Bronchial smooth muscle cell (primary cell): ENCODE data around the gene PEX14. TPM values are rescaled to one million over a fixed set of nuclear protein-coding genes. Genes with fewer than 3 reads are reported as not detected.

ENCODE experiments used
- total RNA-seq: library from RNA; depleted of rRNA; stranded (reverse); fragments of >200 nt; gene quantifications from 2 replicates; pipeline ENCODE4 v1.2.1, GENCODE V29; 2014

The PEX14 gene
- 9.8 and 11.5 TPM in 2 replicates for total RNA-seq

DNA sequence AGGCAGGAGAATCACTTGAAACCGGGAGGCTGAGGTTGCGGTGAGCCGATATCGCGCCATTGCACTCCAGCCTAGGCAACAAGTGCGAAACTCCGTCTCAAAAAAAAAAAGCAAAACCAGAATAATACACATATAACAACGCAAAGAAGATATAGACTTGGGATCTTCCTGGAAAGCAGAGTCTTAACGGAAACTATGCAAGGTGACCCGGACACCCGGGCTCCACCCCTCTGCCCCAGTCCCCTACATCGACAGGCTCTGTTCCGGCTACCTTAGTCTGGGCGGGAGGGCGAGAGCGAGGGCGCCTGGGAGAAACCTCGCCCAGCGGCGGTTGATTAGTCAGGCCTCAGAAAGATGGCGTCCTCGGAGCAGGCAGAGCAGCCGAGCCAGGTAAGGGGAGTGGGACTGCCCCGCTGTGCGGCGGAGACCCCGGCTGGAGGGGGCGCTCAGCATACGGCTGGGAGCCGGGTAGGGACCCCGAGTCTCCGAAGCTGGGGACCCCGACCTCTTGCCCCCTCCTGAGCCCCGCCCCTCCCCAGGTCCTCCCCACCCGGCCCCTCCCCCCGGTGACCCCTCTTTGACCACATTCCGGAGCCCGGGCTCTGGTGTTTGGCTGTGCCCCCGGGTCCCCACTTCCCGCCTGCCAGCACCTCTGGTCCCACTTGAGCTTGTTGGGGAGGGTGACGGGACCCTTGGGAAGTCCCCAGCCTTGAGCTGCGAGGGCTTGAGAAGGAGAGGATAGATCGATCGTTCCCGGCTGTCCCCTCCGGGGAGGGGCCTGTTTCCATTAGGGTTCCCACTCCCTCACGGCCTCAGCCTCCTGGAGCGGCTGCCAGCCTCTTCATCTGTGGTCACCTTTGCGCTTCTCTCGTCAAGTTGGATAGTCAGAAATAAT, at the start of gene PEX14:
Gene PEX14, plus strand, starts transcription at position 338 of the 895 bp plus-strand sequence. Its CDS starts 17 bp downstream, at position 355.

DNA sequence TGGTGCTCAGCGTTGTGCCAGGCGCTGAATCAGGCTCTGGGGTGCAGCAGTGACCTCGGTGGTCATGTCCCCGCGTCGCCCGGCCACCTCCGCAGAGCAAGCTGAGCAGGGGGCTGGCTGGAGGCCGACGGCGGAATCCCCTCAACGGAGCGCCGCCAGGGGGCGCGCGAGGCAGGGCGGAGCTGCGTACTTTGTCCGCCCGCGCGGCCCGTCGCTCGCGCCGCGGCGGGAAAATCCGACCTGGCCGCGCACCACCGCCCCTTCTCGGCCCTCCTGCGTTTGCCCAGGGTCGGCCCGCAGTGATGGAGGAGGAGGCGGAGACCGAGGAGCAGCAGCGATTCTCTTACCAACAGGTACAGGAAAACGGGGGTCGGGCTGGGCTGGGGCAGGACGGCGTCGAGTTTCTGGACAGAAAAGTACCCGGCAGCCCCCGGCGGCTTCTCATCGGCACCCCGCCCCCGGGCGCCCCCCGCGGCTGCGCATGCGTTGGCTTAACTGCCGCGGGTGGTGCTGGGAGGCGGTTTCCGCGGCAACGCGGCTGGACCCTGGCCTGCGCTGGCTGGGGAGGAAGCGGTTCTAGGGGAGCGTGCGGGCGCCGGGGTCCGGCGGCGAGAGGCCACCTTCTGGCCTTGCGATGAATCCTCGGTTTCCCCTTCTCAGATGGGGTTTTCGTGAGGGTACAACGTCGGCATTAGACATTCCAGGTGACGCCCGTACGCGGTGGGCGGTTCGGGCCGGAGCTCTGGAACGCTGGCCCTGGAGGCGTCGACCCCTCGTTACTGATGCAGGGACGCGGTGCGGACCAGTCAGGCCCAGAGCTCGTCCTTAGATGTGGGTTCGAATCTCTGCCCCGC, 44.3 kb upstream of the PEX14 start, which contains the start of gene CENPS:
Gene CENPS, plus strand, starts transcription at position 218 of the 854 bp plus-strand sequence. Its CDS starts 85 bp downstream, at position 303.

DNA sequence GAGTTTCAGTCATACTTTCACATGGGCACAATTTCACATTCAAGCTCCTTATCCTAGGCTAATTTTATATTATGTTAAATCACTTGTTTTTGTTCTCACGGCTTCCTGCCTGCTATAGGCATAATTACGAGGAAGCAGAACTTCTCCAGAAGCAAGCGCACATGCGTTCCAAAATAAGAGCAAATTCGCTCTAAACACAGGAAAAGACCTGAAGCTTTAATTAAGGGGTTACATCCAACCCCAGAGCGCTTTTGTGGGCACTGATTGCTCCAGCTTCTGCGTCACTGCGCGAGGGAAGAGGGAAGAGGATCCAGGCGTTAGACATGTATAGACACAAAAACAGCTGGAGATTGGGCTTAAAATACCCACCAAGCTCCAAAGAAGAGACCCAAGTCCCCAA, 25.0 kb upstream of the PEX14 start, which contains the start of gene CORT:
Gene CORT, plus strand, starts transcription at position 281 of the 400 bp plus-strand sequence. CDS start 193 bp downstream, outside the sequence.

DNA sequence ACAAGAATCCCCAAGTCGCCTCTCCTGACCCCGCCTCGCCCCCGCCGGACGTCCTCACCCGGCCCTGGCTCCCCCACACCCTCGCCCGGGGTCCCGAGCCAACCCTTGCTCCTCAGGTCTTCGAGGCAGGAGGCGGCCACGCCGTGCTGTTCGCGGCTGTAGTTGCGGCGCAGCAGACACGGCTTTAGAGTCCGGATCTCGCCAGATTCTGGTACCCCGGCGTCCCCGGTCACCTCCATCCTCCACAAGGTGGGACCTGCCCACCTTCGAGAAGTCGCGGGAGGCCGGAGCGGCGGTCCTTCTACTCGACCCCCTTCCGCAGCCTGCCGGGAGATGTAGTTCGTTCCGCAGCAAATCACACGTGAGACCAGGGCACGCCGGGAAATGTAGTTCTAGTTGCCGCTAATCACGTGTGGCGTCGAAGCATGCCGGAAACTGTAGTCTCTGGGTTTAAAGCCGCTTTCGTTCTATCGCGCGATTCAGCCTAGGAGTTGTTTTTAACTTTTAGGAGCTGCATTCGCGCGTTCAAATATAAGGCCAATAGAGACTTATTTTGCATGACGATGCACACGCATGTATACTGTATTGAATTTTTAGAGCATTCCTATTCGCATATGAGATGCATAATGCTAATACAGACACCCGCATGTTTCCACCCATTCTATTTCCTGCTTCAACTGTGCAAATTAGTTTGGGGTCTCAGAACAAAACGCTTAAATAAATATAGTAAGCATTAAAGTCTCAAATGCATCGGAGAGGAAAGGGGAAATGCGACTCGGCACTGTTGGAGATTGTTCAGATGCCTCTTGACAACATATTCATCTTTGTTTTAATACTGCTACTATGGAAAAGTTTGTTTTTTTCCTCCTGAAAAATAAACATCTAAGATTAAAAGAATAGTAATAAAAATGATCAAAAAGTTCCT, 2.3 kb upstream of the PEX14 start, which contains the start of gene DFFA:
Gene DFFA, minus strand, starts transcription at position 310 of the 925 bp plus-strand sequence. Its CDS starts 71 bp downstream, at position 239.

Other genes starting within 250 kb of the PEX14 start
- gene PGD, start 75.9 kb upstream of the PEX14 start, total RNA-seq, result 130 and 224 TPM in 2 replicates
- gene CENPS, start 44.5 kb upstream of the PEX14 start, total RNA-seq, result 10.4 and 10.6 TPM in 2 replicates
- 0.09 TPM in 1 of 2 replicates, not detected in the other for gene CORT, start 24.9 kb upstream of the PEX14 start, total RNA-seq
- gene DFFA, start 2.4 kb upstream of the PEX14 start, total RNA-seq, result 30.6 and 41.4 TPM in 2 replicates